Mesendoderm (in vitro differentiated cells): Measurements from ENCODE around the gene RCOR2.

Source experiments
- DNase-seq: peaks from one replicate; pipeline ENCODE4 v3.0.0; 2013
- H2AK5ac ChIP-seq: 2 replicates; pipeline ENCODE4 v1.6.1; 2013; ENCODE audit warnings: low read length, inconsistent platforms
- H2BK120ac ChIP-seq: 2 replicates; pipeline ENCODE4 v1.6.1; 2013; ENCODE audit warnings: low read depth, mild to moderate bottlenecking, low read length, moderate library complexity, mixed read lengths
- H2BK15ac ChIP-seq: replicated peaks from 2 replicates; pipeline ENCODE4 v1.6.1; 2013; ENCODE audit warnings: low read depth, mild to moderate bottlenecking, moderate library complexity
- H2BK5ac ChIP-seq: 2 replicates; pipeline ENCODE4 v1.6.1; 2013; ENCODE audit warnings: low read length, inconsistent platforms
- H3K18ac ChIP-seq: 2 replicates; pipeline ENCODE4 v1.6.1; 2013; ENCODE audit warnings: mild to moderate bottlenecking, low read length, mixed read lengths
- H3K23ac ChIP-seq: one replicate; pipeline ENCODE4 v1.6.1; 2013; ENCODE audit warnings: low read length
- H3K27ac ChIP-seq: 2 replicates; pipeline ENCODE4 v1.5.1; 2013; ENCODE audit warnings: low read depth, mild to moderate bottlenecking, inconsistent platforms, low read length, moderate library complexity
- H3K27me3 ChIP-seq: 2 replicates; pipeline ENCODE4 v1.6.1; 2013; ENCODE audit warnings: low read length, control low read depth, mild to moderate bottlenecking, inconsistent platforms; ENCODE audit not compliant: insufficient read depth, poor library complexity
- H3K36me3 ChIP-seq: 2 replicates; pipeline ENCODE4 v1.6.1; 2013; ENCODE audit warnings: low read length, inconsistent platforms; ENCODE audit not compliant: control insufficient read depth, insufficient read depth
- H3K4ac ChIP-seq: one replicate; pipeline ENCODE4 v1.6.1; 2013; ENCODE audit warnings: low read depth, mild to moderate bottlenecking, low read length, moderate library complexity
- H3K4me1 ChIP-seq: 2 replicates; pipeline ENCODE4 v1.6.1; 2013; ENCODE audit warnings: low read depth, low read length, inconsistent platforms; ENCODE audit not compliant: control insufficient read depth
- H3K4me2 ChIP-seq: 2 replicates; pipeline ENCODE4 v1.6.1; 2013; ENCODE audit warnings: low read length
- H3K4me3 ChIP-seq: 2 replicates; pipeline ENCODE4 v1.5.1; 2013; ENCODE audit warnings: mild to moderate bottlenecking, low read length
- H3K56ac ChIP-seq: one replicate; pipeline ENCODE4 v1.6.1; 2013; ENCODE audit warnings: low read length
- H3K79me1 ChIP-seq: 2 replicates; pipeline ENCODE4 v1.6.1; 2013; ENCODE audit warnings: low read length, inconsistent platforms
- H3K79me2 ChIP-seq: 2 replicates; pipeline ENCODE4 v1.6.1; 2013; ENCODE audit warnings: mild to moderate bottlenecking, low read length; ENCODE audit not compliant: control insufficient read depth, insufficient read depth
- H3K9ac ChIP-seq: 2 replicates; pipeline ENCODE4 v1.6.1; 2013; ENCODE audit warnings: low read length, inconsistent platforms
- H4K5ac ChIP-seq: one replicate; pipeline ENCODE4 v1.6.1; 2013; ENCODE audit warnings: low read length
- H4K8ac ChIP-seq: one replicate; pipeline ENCODE4 v1.6.1; 2013; ENCODE audit warnings: low read depth, mild to moderate bottlenecking, control low read depth, low read length, moderate library complexity
- WGBS: extraction: QIAGEN DNeasy Blood & Tissue Kit; methylation state at CpG from one replicate; pipeline ENCODE4 v1.1.7; 2013; ENCODE audit warnings: low lambda C conversion rate, missing lambda C conversion rate; ENCODE audit not compliant: insufficient coverage; ENCODE audit errors: extremely low coverage; 5-methylcytosine and 5-hydroxymethylcytosine counted together

RCOR2 gene

GRCh38 chr11:63905179-63905578 is 11.8 kb downstream of the RCOR2 start:
- Histone ChIP-seq H2AK5ac (no peak overlapping the region), H3K56ac (no peak overlapping the region), H3K4me1 (peaks cover 2% of the 10 kb centered on the region), H3K79me2 (no peaks in the 10 kb centered on the region), H2BK120ac (no peak overlapping the region), H2BK5ac (no peak overlapping the region), H3K4ac (no peak overlapping the region), H3K27ac (no peak overlapping the region), H3K9ac (no peak overlapping the region), H3K18ac (no peak overlapping the region), H3K36me3 (peaks cover 22% of the 10 kb centered on the region), H3K27me3 (no peaks in the 10 kb centered on the region), H4K8ac (no peak overlapping the region), H2BK15ac (no peak overlapping the region), H3K23ac (no peak overlapping the region), H3K4me2 (no peak overlapping the region), H3K4me3 (no peak overlapping the region), H3K79me1 (no peaks in the 10 kb centered on the region), H4K5ac (no peak overlapping the region)
- no peak for DNase-seq
- WGBS: no CpG with 5 or more reads among the region's 6 CpGs

DNA sequence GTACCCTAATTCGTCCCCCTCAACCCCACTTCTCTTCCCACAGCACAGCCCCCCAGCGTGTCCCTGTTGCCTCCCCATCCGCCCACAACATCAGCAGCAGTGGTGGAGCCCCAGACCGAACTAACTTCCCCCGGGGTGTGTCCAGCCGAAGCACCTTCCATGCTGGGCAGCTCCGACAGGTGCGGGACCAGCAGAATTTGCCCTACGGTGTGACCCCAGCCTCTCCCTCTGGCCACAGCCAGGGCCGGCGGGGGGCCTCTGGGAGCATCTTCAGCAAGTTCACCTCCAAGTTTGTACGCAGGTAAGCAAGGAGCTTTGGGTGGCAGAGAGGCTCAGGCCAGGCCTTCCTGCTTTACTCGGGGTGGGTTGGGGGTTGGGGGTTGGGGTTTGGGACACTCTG is 12.2 kb downstream of the RCOR2 start:
- no peak overlapping the region for H3K56ac ChIP-seq
- no peak overlapping the region for H3K4me3 ChIP-seq
- H3K9ac ChIP-seq: no peak overlapping the region
- H3K4ac ChIP-seq: no peak overlapping the region
- no peak overlapping the region for H3K27ac ChIP-seq
- no peaks in the 10 kb centered on the region for H3K4me1 ChIP-seq
- H2BK15ac ChIP-seq: no peak overlapping the region
- H2BK5ac ChIP-seq: no peak overlapping the region
- H3K27me3 ChIP-seq: no peaks in the 10 kb centered on the region
- DNase-seq: no peak
- H3K4me2 ChIP-seq: no peak overlapping the region
- H2BK120ac ChIP-seq: no peak overlapping the region
- no peak overlapping the region for H4K8ac ChIP-seq
- H3K79me2 ChIP-seq: no peaks in the 10 kb centered on the region
- no peak overlapping the region for H3K18ac ChIP-seq
- no peaks in the 10 kb centered on the region for H3K79me1 ChIP-seq
- peaks cover 24% of the 10 kb centered on the region for H3K36me3 ChIP-seq
- no peak overlapping the region for H2AK5ac ChIP-seq
- no peak overlapping the region for H3K23ac ChIP-seq
- no peak overlapping the region for H4K5ac ChIP-seq
- WGBS: no CpG with 5 or more reads among the region's 13 CpGs

GRCh38 chr11:63903884-63904283 is 13.1 kb downstream of the RCOR2 start:
- no peak overlapping the region for H3K9ac ChIP-seq
- no CpG with 5 or more reads among the region's 14 CpGs for WGBS
- H2BK15ac ChIP-seq: no peak overlapping the region

DNA sequence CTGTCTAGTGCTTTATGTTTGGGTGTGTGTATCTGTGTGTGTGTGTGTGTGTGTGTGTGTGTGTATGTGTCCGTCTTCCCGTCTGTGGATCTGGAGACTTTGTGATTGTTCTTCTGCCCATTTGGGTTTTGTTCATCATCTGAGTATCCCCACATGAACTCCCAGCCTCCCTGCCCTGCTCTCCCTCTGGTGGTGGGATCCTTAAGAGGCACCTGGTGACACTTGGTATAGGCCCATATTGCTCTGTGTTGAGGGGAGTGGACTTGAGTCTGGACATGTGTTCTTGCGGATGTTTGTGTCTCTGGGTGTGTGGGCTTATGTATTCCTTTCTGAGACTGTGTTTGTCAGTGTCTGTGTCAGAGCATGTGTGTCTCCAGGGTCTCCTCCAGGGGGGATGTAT is 15.3 kb downstream of the RCOR2 start:
- no peak overlapping the region for H2BK120ac ChIP-seq
- H3K4me3 ChIP-seq: no peak overlapping the region
- H3K9ac ChIP-seq: no peak overlapping the region
- H3K23ac ChIP-seq: no peak overlapping the region
- no peak overlapping the region for H3K4me2 ChIP-seq
- no peak overlapping the region for H4K5ac ChIP-seq
- no peaks in the 10 kb centered on the region for H3K79me2 ChIP-seq
- H2BK15ac ChIP-seq: no peak overlapping the region
- no peak overlapping the region for H2AK5ac ChIP-seq
- H3K36me3 ChIP-seq: peaks cover 29% of the 10 kb centered on the region
- H3K79me1 ChIP-seq: no peaks in the 10 kb centered on the region
- DNase-seq: peak; percentile 57
- no peak overlapping the region for H3K18ac ChIP-seq
- no peak overlapping the region for H4K8ac ChIP-seq
- H3K4me1 ChIP-seq: no peaks in the 10 kb centered on the region
- H3K4ac ChIP-seq: no peak overlapping the region
- no peaks in the 10 kb centered on the region for H3K27me3 ChIP-seq
- WGBS: no CpG with 5 or more reads among the region's 3 CpGs
- no peak overlapping the region for H3K27ac ChIP-seq
- no peak overlapping the region for H3K56ac ChIP-seq
- no peak overlapping the region for H2BK5ac ChIP-seq

More at GRCh38 chr11:63903884-63904283, 13.1 kb downstream of the RCOR2 start:
- Histone ChIP-seq H3K27me3 (no peaks in the 10 kb centered on the region), H3K79me2 (no peaks in the 10 kb centered on the region), H3K27ac (no peak overlapping the region), H3K4me2 (no peak overlapping the region), H3K79me1 (no peaks in the 10 kb centered on the region), H3K4me3 (no peak overlapping the region), H3K23ac (no peak overlapping the region), H3K36me3 (peaks cover 27% of the 10 kb centered on the region), H3K4me1 (no peaks in the 10 kb centered on the region), H2BK120ac (no peak overlapping the region), H2BK5ac (no peak overlapping the region), H4K5ac (no peak overlapping the region), H3K56ac (no peak overlapping the region), H2AK5ac (no peak overlapping the region), H4K8ac (no peak overlapping the region), H3K4ac (no peak overlapping the region), H3K18ac (no peak overlapping the region)
- DNase-seq: no peak

DNA sequence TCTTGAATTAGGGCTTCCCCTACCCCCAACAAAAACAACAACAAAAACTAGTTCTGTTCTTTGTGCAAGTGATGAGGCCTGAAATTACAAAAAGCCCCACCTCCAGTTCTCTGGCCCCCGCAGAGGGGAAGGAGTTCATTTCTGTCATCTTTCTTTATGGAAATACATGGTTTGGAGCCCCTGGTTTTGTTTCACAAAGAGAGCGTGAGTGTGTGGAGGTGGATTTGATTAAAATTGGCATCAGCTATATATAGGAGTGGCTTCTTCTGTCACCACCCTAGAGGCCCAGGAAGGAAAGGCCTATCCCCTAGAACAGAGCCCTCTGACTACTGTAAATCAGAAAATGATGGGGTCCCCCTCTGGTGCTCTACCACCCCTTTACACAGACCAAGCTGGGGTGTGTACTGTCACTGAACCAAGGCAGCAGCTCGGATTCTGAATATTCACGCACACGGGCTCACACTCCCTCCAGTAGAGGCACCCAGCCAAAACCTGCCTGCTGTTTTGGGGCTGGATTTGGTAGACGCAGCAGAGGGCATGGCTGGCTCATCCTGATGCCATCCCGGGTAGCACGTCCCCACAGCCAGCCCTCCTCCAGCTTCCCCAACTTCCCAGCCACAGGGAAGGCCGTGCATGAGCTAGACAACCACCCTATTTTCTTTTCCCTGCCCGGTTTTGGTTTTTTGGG is 19.4 kb downstream of the RCOR2 start:
- Histone ChIP-seq H3K9ac (no peak overlapping the region), H3K27ac (no peak overlapping the region), H3K36me3 (peaks cover 23% of the 10 kb centered on the region), H2BK5ac (no peak overlapping the region), H2AK5ac (no peak overlapping the region), H3K79me2 (peaks cover 5% of the 10 kb centered on the region), H3K79me1 (peaks cover 4% of the 10 kb centered on the region), H3K23ac (no peak overlapping the region), H3K4me1 (no peaks in the 10 kb centered on the region), H3K4me2 (no peak overlapping the region), H4K8ac (no peak overlapping the region), H2BK120ac (no peak overlapping the region), H2BK15ac (no peak overlapping the region), H3K18ac (no peak overlapping the region), H3K4ac (no peak overlapping the region), H3K56ac (no peak overlapping the region), H4K5ac (no peak overlapping the region), H3K4me3 (no peak overlapping the region), H3K27me3 (no peaks in the 10 kb centered on the region)
- DNase-seq: no peak
- WGBS: no CpG with 5 or more reads among the region's 10 CpGs

DNA sequence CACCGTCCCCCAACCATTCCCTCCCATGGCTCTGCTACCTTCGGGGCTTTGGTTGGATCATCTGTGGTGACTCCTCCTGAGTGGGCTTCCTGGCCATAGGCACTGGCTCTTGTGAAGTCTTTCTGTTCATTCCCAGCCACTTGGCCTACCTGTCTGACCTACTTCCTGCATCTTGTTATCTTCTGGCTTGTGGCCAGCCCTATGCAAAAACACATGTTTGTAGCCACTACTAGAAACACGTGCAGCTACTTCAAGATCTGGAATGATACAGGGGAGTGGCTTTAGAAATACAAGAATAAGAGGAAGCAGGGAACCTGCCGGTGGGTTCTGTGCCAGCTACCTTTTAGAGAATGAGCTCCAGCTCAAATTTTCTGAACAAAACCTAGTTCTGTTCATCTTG is 20.9 kb downstream of the RCOR2 start:
- no peak overlapping the region for H4K8ac ChIP-seq
- H3K79me1 ChIP-seq: peaks cover 14% of the 10 kb centered on the region
- peaks cover 19% of the 10 kb centered on the region for H3K36me3 ChIP-seq
- H3K4ac ChIP-seq: no peak overlapping the region
- no peak overlapping the region for H3K4me2 ChIP-seq
- no CpG with 5 or more reads among the region's 4 CpGs for WGBS
- H2BK120ac ChIP-seq: no peak overlapping the region
- H2BK15ac ChIP-seq: no peak overlapping the region
- no peak overlapping the region for H3K27ac ChIP-seq
- H3K4me1 ChIP-seq: no peaks in the 10 kb centered on the region
- no peak overlapping the region for H3K23ac ChIP-seq
- no peak overlapping the region for H4K5ac ChIP-seq
- no peak overlapping the region for H3K56ac ChIP-seq
- no peak overlapping the region for H3K9ac ChIP-seq
- H3K18ac ChIP-seq: no peak overlapping the region
- H2BK5ac ChIP-seq: no peak overlapping the region
- H2AK5ac ChIP-seq: no peak overlapping the region
- H3K79me2 ChIP-seq: peaks cover 16% of the 10 kb centered on the region
- H3K27me3 ChIP-seq: no peaks in the 10 kb centered on the region
- DNase-seq: no peak
- no peak overlapping the region for H3K4me3 ChIP-seq
